Amniotic stem cell (primary cell): ENCODE measurements around the gene OR2K2.
"Not testable (repeated sequence)": the region's sequence is repeated elsewhere in the genome, so short reads cannot be mapped to it uniquely, and the experiment has no call there.

Source experiments
- DNase-seq: peaks from one replicate; lab custom pipeline; 2025; lab: John Stamatoyannopoulos, UW

OR2K2 gene

GRCh38 chr9:111298111-111298510 lies 31.9 kb downstream of the OR2K2 start:
- no peak for DNase-seq

- DNase-seq, result no peak
These were observed 32.8 kb downstream of the OR2K2 start for GRCh38 chr9:111297066-111297824.

GRCh38 chr9:111294691-111295451 lies 35.2 kb downstream of the OR2K2 start:
- no peak for DNase-seq

GRCh38 chr9:111287127-111287526 lies 42.9 kb downstream of the OR2K2 start:
- no peak for DNase-seq

- DNase-seq, result no peak
These were observed 45.3 kb downstream of the OR2K2 start for GRCh38 chr9:111284703-111285102.

- DNase-seq, result no peak
These were observed 47.2 kb downstream of the OR2K2 start for GRCh38 chr9:111282845-111283244.

- DNase-seq, result not testable (repeated sequence)
These were observed 49.2 kb downstream of the OR2K2 start for GRCh38 chr9:111280795-111281194.
